GM18873 (cell line): ENCODE data around the gene MAN1C1.

Source experiments
- ATAC-seq: cut with Tn5 transposase; IDR thresholded peaks from one replicate; pipeline ENCODE4 v1.9.1; 2021; ENCODE audit warnings: mild to moderate bottlenecking, moderate library complexity, moderate number of reproducible peaks; ENCODE audit not compliant: unreplicated experiment, low FRiP score

The MAN1C1 gene

DNA sequence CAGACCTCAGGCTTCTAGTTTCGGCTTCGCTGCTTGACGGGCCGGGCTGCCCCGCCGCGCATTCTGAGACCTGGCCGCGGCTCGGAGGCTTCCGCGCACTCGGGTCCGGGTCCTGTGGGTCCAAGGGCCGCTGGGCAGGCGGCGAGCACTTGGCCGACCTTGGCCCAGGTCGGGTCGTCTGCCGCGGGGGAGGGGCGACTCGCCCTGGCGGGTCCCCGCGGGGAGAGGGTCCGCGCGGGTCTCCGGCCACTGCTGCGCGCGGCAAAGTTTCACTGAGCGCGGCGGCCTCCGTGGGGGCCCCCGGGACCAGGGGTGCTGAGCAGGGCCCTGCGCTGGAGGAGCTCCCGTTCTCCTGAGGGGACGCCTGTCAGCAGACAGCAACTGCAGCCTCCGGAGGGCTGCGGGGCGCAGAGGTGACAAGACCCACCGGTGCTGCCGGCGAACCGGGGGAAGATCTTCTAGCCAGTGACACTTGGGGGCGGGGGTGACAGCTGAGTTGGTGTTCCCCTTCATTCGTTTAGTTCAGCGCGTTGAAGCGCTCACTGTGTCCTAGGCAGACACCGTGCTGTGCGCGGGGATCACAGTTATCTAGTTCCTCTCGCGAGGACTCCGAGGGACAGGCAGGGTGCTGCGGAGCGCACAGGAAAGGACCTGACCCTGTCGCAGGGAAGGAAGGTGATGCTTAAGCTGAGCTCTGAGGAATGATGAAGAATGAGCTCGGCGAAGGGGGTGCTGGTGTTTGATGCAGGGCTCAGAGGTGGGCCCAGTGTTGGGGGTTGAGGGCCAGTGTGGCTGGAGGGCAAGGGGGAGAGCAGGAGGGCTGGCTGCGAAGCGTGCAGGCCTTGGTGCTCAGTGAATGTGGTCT, 203.9 kb downstream of the MAN1C1 start:
- no peak for ATAC-seq

DNA sequence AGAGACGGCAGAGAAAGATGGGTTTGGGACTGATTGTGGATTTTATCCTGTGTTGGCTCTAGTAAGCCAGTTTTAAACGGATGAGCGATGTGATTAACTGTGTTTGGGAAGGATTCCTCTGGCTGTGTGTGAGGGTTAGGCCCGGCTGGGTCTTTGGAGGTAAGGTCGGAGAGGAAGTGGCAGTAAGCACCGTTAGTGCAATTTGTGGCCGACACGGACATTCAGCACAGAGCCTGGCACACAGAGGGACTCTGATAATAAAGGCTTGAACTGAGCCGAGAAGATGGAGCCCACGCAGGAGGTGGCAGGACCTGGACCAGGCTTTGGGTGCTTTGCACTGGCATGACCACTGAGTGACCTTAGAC, 204.5 kb downstream of the MAN1C1 start:
- ATAC-seq: no peak

DNA sequence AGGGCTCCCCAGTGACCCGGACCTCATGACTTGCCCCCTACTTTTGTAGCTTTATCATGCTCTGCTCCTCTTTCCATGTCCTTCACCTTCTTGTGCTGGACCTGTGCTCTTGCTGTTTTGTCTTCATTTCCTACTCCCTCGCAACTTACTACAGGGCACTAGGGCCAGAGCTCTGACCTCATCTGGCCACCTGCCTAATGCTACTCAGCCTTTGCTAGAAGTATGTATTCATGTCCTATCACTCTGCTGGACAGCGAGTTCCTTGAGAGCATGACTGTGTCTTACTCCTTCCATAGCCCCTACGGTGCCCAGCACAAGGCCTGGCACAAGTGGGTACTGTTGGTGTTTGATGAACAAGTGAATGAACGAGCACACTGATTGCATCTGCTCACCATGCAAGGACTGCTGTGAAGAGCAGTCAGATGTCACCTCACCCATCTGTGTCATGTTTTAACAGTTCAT, 205.1 kb downstream of the MAN1C1 start:
- no peak for ATAC-seq

DNA sequence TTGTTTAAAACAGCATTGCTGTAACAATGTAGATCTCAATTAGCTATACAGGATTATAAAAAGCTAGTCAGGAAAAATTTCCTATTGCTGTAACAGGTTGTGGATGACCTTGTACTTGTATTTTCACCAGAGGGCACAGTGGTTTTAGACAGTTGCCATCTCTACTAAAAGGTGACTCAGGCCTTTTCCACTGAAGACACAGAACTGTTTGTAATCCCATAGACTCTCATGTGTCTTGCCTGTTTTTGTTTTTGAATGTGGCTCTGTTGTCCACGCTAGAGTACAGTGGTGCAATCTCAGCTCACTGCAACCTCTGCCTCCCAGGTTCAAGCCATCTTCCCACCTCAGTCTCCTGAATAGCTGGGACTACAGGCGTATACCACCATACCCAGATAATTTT, 209.0 kb downstream of the MAN1C1 start:
- ATAC-seq: no peak

DNA sequence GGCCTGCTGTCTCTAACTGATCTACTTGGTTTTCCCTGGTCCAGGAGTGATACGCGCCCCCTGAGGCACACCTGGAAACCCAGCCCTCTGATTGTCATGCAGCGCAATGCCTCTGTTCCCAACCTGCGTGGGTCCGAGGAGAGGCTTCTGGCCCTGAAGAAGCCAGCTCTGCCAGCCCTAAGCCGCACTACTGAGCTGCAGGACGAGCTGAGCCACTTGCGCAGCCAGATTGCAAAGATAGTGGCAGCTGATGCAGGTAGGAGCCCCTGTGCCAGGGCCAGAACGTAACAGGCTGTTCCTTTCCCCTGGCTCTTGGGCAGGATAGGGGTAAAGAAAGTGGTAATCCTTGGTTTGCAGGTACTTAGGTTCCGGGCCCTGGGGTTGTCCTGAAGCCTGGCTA, 210.0 kb downstream of the MAN1C1 start:
- ATAC-seq: no peak

DNA sequence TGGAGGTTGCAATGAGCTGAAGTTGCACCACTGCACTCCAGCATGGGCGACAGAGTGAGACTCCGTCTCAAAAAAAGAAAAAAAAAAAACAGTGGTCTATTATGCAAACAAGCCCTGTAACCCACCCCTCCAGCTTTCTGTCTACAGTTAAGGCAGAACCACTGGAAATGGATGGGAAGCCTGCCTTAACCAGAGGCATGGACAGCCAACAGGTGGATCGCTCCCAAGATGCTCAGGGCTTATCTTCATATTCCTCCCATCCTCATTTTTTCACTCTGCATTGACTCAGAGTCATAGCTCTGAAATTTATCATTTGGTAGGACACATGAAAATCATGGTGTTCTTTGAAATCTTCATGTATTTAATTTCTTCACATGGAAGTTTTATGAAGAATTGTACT, 211.9 kb downstream of the MAN1C1 start:
- no peak for ATAC-seq

DNA sequence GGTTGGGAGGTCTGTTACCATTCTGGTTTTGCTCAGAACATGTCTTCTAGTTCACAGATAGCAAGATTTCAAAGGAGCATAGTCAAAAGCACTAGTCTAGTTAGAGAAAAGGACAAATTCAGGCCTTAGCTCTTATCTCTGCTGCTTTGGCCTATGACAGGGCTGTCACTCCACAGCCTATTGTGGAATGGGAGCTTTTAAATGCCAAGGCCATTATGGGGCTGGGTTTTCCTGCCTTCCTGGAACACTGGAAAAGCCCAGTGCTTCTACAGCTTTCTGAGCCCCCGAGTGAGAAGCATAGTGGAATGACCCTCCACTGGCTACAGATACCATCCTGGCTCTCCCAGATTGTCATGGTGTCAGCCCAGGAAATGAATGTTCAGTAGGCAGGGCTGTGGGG, 212.5 kb downstream of the MAN1C1 start:
- ATAC-seq: no peak

DNA sequence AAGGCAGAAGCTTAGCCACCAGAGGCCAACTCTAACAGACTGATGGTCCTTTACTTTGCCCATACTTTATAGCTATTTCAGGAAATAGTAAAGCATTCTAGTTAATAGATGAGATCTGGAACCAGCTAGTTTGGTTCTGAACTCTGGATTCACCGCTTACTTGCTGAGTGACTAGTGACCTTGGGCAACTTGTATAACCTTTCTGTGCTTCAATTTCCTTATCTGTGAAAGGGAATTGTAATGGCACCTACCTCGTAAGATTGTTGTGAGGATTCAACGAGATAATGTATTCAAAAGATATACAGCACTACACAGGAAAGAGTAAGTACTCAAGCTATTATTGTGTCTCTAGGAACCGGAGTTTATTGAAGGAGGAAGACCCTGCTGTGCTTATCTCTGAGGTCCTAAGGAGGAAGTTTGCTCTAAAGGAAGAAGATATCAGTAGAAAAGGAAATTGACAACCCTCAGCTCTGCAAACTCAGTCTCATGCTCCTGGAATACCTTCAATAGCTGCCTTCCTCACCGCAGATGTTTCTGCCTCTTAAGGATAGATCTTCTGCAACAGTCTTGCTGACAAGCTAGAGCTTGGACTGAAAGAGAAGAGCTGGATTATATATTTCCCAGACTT, 215.1 kb downstream of the MAN1C1 start:
- ATAC-seq: no peak

DNA sequence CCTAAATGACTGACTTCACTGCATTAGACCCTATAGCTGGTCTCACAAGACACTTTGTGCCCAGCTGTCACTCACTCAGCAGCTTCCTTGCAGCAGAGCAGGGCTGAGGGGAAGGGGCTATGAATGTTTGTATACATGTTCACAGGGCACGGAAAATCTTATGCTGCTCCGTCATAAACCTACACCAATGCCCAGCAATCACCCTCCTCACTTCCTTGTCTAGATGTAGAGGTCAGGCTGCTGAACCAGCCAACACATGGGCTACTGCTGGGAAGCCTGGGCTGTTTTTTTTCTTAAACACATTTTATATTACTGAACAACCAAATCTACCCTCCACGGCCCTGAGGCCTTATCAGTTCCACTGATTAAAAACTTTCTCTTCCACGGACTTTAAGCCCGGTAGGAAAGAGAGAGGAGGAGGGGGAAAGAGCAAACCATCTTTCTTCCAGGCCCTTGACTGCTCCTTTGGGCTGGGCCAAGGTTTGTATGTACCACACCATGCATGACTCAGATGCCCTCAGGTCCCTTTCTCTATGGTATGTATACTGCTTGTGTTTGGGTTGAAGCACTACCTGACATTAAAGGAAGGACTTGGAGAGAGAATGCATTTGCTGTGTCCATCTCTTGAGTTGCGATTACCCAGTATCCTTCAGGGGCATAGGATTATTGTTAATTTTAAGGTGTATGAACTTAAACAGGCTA, 215.9 kb downstream of the MAN1C1 start:
- no peak for ATAC-seq

DNA sequence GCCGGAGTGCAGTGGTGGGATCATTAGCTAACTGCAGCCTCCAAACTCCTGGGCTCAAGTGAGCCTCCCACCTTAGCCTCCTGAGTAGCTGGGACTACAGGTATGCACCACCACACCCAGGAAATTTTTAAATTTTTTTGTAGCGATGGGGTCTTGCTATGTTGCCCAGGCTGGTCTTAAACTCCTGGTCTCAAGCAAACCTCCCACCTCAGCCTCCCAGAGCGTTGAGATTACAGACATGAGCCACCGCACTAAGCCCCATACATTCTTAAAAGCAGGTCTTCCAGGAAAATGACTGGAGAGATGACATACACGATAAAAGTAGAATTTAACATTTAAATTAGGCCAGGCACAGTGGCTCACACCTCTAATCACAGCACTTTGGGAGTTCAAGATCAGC, 216.6 kb downstream of the MAN1C1 start:
- no peak for ATAC-seq
